Activated T-helper 1 cell treated with anti-CD3 and anti-CD28 coated beads, Interleukin-12 subunit alpha, Interleukin-12 subunit beta, Interleukin-2, Interleukin-4 antibody, amounts not matched to agents 30 ng/mL and 10 ng/mL and 1 ng/mL, durations not matched to agents 14 hours and 24 hours and 36 hours (primary cell): ENCODE data around the gene OR8G1. TPM values are rescaled to one million over a fixed set of nuclear protein-coding genes. Genes with fewer than 3 reads are reported as not detected.
"Not testable (repeated sequence)": the region's sequence is repeated elsewhere in the genome, so short reads cannot be mapped to it uniquely, and the experiment has no call there.

Experiments
- DNase-seq: peaks from one replicate; pipeline ENCODE4 v3.0.0; 2021; ENCODE audit warnings: low spot score
- H3K27ac Mint-ChIP-seq: one replicate; pipeline ENCODE4 v1.8.0; 2021; ENCODE audit warnings: mild to moderate bottlenecking, mixed read lengths
- H3K27me3 Mint-ChIP-seq: one replicate; pipeline ENCODE4 v1.8.0; 2022; ENCODE audit warnings: mild to moderate bottlenecking, moderate library complexity, mixed read lengths; ENCODE audit not compliant: insufficient read depth
- H3K36me3 Mint-ChIP-seq: one replicate; pipeline ENCODE4 v1.8.0; 2021; ENCODE audit warnings: low read depth, mixed read lengths
- H3K4me1 Mint-ChIP-seq: one replicate; pipeline ENCODE4 v1.8.0; 2021; ENCODE audit warnings: low read depth, mixed read lengths
- H3K4me3 Mint-ChIP-seq: one replicate; pipeline ENCODE4 v1.8.0; 2021; ENCODE audit warnings: mild to moderate bottlenecking, moderate library complexity, mixed read lengths
- H3K9me3 Mint-ChIP-seq: one replicate; pipeline ENCODE4 v1.8.0; 2021; ENCODE audit warnings: mixed read lengths
- intact Hi-C: fragments of 100-400 bp; cut with micrococcal nuclease; formaldehyde crosslinking; loops from one replicate; pipeline ENCODE4 v1.15.1; 2024
- total RNA-seq: library from RNA; stranded (reverse); gene quantifications from 2 replicates; pipeline ENCODE4 v1.2.3, GENCODE V29; 2022

Gene OR8G1
- total RNA-seq, 1 donor from 2014 or later, result not detected

GRCh38 chr11:124209824-124210357 lies 31.0 kb upstream of the OR8G1 start:
- no peak overlapping the region for H3K4me3 Mint-ChIP-seq
- no peaks in the 10 kb centered on the region for H3K36me3 Mint-ChIP-seq
- no peak for DNase-seq
- H3K9me3 Mint-ChIP-seq, result no peaks in the 10 kb centered on the region
- peaks cover 2% of the 10 kb centered on the region for H3K27me3 Mint-ChIP-seq
- intact Hi-C loops, result no loop called here
- H3K4me1 Mint-ChIP-seq, result no peaks in the 10 kb centered on the region
- H3K27ac Mint-ChIP-seq, result no peak overlapping the region

DNA sequence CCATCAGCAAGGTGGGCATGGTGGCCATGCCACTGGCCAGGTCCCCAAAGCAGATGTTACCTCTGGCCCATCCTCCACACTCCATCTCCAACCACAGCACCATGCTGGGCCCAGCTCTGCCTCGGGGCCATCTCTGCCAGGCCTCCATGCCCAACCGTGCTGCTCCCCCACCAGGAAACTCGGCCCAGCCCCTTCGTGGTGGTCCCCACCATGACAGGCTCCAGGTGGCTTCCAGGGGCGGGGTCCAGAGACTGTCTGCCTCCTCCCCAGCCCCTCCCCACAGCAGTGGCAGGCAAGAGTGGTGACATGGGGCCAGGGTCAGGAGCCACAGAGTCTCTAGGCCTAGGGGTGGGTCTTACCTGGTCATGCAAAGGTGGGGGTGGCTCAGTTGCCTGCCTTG lies 30.5 kb upstream of the OR8G1 start:
- Mint-ChIP-seq H3K27ac (no peak overlapping the region), H3K4me3 (no peak overlapping the region), H3K36me3 (no peaks in the 10 kb centered on the region), H3K9me3 (no peaks in the 10 kb centered on the region), H3K4me1 (no peaks in the 10 kb centered on the region), H3K27me3 (peaks cover 2% of the 10 kb centered on the region)
- intact Hi-C loops, result no loop called here
- no peak for DNase-seq

DNA sequence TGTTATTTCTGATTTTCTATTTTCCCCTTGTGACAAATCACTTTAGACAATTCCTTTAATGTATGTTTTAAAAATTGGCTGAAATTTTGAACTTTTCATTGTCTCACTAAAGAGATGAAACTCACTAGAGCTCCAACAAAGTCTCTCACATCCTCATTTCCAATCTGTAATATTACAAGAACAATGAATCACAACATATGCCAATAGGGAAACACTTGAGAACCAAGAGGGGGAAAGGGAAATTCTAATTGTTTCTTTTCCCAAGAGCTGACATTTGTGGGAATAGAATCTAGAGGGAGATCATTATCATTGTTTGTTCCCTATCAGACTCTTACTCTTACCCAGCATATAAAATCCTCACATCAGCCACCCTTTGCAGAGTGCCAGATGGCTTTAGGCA lies 29.6 kb upstream of the OR8G1 start:
- H3K27ac Mint-ChIP-seq, result no peak overlapping the region
- no peaks in the 10 kb centered on the region for H3K36me3 Mint-ChIP-seq
- no peak overlapping the region for H3K4me3 Mint-ChIP-seq
- DNase-seq, result no peak
- intact Hi-C loops, result no loop called here
- peaks cover 2% of the 10 kb centered on the region for H3K27me3 Mint-ChIP-seq
- no peaks in the 10 kb centered on the region for H3K9me3 Mint-ChIP-seq
- no peaks in the 10 kb centered on the region for H3K4me1 Mint-ChIP-seq

GRCh38 chr11:124214027-124214426 lies 26.9 kb upstream of the OR8G1 start:
- no peak for DNase-seq
- Mint-ChIP-seq H3K36me3 (no peaks in the 10 kb centered on the region), H3K4me3 (no peak overlapping the region), H3K4me1 (no peaks in the 10 kb centered on the region), H3K9me3 (no peaks in the 10 kb centered on the region), H3K27ac (no peak overlapping the region), H3K27me3 (peaks cover 2% of the 10 kb centered on the region)
- intact Hi-C loops, result no loop called here

GRCh38 chr11:124219126-124219525 lies 21.8 kb upstream of the OR8G1 start:
- no peaks in the 10 kb centered on the region for H3K36me3 Mint-ChIP-seq
- no peaks in the 10 kb centered on the region for H3K27me3 Mint-ChIP-seq
- H3K4me1 Mint-ChIP-seq, result no peaks in the 10 kb centered on the region
- no peaks in the 10 kb centered on the region for H3K9me3 Mint-ChIP-seq
- intact Hi-C loops, result no loop called here
- no peak overlapping the region for H3K4me3 Mint-ChIP-seq
- DNase-seq, result no peak
- no peak overlapping the region for H3K27ac Mint-ChIP-seq

DNA sequence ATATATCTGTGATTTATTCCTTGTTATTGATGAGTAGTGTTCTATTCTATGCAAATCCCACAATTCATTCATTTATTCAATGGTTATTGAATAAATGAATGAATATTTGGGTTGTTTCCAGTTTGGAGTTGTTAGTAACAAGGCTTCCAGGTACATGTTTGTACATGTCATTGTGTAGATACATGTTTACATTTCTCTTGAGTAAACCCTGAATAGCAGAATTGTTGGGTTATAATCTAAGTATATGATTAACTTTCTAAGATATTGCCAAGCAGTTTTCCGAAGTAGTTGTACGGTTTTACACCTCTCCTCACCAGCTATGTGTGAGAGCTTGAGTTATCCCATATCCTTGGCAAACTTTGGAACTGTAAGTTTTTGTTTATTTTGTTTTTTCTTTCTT lies 18.5 kb upstream of the OR8G1 start:
- Mint-ChIP-seq H3K27ac (no peak overlapping the region), H3K4me1 (no peaks in the 10 kb centered on the region), H3K9me3 (no peaks in the 10 kb centered on the region), H3K36me3 (no peaks in the 10 kb centered on the region), H3K27me3 (no peaks in the 10 kb centered on the region), H3K4me3 (no peak overlapping the region)
- no peak for DNase-seq
- intact Hi-C loops, result no loop called here

GRCh38 chr11:124224618-124225423 lies 16.1 kb upstream of the OR8G1 start:
- H3K4me3 Mint-ChIP-seq, H3K27ac Mint-ChIP-seq, intact Hi-C loops, H3K36me3 Mint-ChIP-seq, H3K27me3 Mint-ChIP-seq, DNase-seq, H3K4me1 Mint-ChIP-seq, H3K9me3 Mint-ChIP-seq: not testable (repeated sequence)

- peaks cover 5% of the 10 kb centered on the region for H3K27me3 Mint-ChIP-seq
- H3K9me3 Mint-ChIP-seq, result no peaks in the 10 kb centered on the region
- DNase-seq, result no peak
- H3K36me3 Mint-ChIP-seq, result no peaks in the 10 kb centered on the region
- no peak overlapping the region for H3K4me3 Mint-ChIP-seq
- intact Hi-C loops, result no loop called here
- no peaks in the 10 kb centered on the region for H3K4me1 Mint-ChIP-seq
- no peak overlapping the region for H3K27ac Mint-ChIP-seq
Observed at GRCh38 chr11:124225471-124225870, 15.4 kb upstream of the OR8G1 start.

GRCh38 chr11:124233376-124233775 lies 7.5 kb upstream of the OR8G1 start:
- H3K9me3 Mint-ChIP-seq, result no peaks in the 10 kb centered on the region
- H3K27me3 Mint-ChIP-seq, result peaks cover 2% of the 10 kb centered on the region
- no peak overlapping the region for H3K4me3 Mint-ChIP-seq
- no peak for DNase-seq
- no peaks in the 10 kb centered on the region for H3K4me1 Mint-ChIP-seq
- no peaks in the 10 kb centered on the region for H3K36me3 Mint-ChIP-seq
- intact Hi-C loops, result no loop called here
- no peak overlapping the region for H3K27ac Mint-ChIP-seq

DNA sequence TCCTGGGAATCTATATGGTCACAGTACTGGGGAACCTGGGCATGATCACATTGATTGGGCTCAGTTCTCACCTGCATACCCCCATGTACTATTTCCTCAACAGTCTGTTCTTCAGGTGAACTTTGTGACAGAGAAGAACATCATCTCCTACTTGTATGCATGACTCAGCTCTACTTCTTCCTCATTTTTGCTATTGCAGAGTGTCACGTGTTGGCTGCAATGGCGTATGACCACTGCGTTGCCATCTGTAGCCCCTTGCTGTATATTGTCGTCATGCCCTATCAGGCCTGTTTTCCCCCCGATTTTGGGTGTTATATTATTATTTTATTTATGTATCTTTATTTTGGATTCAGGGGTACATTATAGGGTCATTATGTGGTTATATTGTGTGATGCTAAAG lies 2.4 kb upstream of the OR8G1 start:
- DNase-seq, result no peak
- Mint-ChIP-seq H3K9me3 (no peaks in the 10 kb centered on the region), H3K4me3 (no peak overlapping the region), H3K27me3 (no peaks in the 10 kb centered on the region), H3K36me3 (no peaks in the 10 kb centered on the region), H3K4me1 (no peaks in the 10 kb centered on the region), H3K27ac (no peak overlapping the region)
- intact Hi-C loops, result no loop called here

DNA sequence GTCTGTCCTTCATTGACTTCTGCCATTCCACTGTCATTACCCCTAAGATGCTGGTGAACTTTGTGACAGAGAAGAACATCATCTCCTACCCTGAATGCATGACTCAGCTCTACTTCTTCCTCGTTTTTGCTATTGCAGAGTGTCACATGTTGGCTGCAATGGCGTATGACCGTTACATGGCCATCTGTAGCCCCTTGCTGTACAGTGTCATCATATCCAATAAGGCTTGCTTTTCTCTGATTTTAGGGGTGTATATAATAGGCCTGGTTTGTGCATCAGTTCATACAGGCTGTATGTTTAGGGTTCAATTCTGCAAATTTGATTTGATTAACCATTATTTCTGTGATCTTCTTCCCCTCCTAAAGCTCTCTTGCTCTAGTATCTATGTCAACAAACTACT lies 9.0 kb downstream of the OR8G1 start:
- H3K27me3 Mint-ChIP-seq, H3K36me3 Mint-ChIP-seq, intact Hi-C loops, H3K27ac Mint-ChIP-seq, H3K9me3 Mint-ChIP-seq, H3K4me1 Mint-ChIP-seq, H3K4me3 Mint-ChIP-seq, DNase-seq: not testable (repeated sequence)

DNA sequence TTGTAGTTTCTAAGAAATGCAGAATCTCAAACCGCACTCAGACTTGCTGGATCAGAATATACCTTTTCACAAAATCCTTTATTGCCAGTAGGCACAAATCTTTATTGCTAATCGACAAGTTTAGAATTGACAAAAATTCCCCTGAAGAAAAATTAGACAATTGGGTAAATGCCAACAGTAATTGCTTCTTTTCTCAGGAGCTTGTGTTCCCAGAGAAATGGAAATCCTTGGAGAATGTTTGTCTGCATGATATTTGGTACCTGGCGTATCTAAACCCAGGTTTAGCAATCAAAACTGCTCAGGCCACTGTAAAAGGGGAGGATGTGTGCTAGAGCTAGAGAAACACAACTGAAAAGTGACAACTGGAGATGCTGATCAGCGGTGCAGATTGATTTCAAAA lies 15.2 kb downstream of the OR8G1 start, which contains the start of gene OR8G5:
OR8G5 (plus strand) TSS at position 301 of the 400 bp plus-strand sequence. CDS start 8,556 bp downstream, outside the sequence.
- Mint-ChIP-seq H3K4me3 (no peak within 1 kb of the TSS), H3K36me3 (no peaks in the 10 kb centered on the region), H3K9me3 (no peaks in the 10 kb centered on the region), H3K4me1 (no peaks in the 10 kb centered on the region), H3K27me3 (no peaks in the 10 kb centered on the region), H3K27ac (no peak within 1 kb of the TSS)
- intact Hi-C loops, result no loop called here
- no peak for DNase-seq

DNA sequence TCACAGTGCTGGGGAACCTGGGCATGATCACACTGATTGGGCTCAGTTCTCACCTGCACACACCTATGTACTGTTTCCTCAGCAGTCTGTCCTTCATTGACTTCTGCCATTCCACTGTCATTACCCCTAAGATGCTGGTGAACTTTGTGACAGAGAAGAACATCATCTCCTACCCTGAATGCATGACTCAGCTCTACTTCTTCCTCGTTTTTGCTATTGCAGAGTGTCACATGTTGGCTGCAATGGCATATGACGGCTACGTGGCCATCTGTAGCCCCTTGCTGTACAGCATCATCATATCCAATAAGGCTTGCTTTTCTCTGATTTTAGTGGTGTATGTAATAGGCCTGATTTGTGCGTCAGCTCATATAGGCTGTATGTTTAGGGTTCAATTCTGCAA lies 24.1 kb downstream of the OR8G1 start:
- H3K27me3 Mint-ChIP-seq, H3K27ac Mint-ChIP-seq, H3K4me3 Mint-ChIP-seq, H3K4me1 Mint-ChIP-seq, intact Hi-C loops, DNase-seq, H3K36me3 Mint-ChIP-seq, H3K9me3 Mint-ChIP-seq: not testable (repeated sequence)
